ENCODE measurements around the gene BTBD3.

- TF ChIP-seq CTCF (IDR thresholded peaks at IDR 0.05; ENCODE audit: insufficient read depth, low read length, poor library complexity, severe bottlenecking) = no peak
- TF ChIP-seq EZH2phosphoT487 (conservative IDR thresholded peaks at IDR 0.05; ENCODE audit: low read length) = no peak
These were observed 8.8 kb downstream of the BTBD3 start for GRCh38 chr20:11926292-11926998.

Data from SU-DHL-6 (cell line).